Kasumi-1 (cell line): ENCODE data around the gene RETREG3.
A peak's percentile ranks its signal among the peaks of the same experiment; 100 is the strongest.

Source experiments
- DNase-seq, 2 experiments: peaks; one replicate each; lab custom pipeline; 2025; lab: John Stamatoyannopoulos, UW

Gene RETREG3

GRCh38 chr17:42531455-42532354, 77.5 kb downstream of the RETREG3 start:
- DNase-seq: peak in 1 of 2 experiments; percentile 14

- no peak for DNase-seq
These were observed 78.2 kb downstream of the RETREG3 start for GRCh38 chr17:42530952-42531454.
